Putamen (tissue), 1 donor: Measurements from ENCODE around the gene CDR2L.
"Not testable (repeated sequence)": the region's sequence is repeated elsewhere in the genome, so short reads cannot be mapped to it uniquely, and the experiment has no call there.

Experiments
- DNase-seq: peaks from one replicate; pipeline ENCODE4 v3.0.0-alpha.2; 2016; ENCODE audit warnings: low spot score

The CDR2L gene

GRCh38 chr17:75011401-75012095, 24.1 kb downstream of the CDR2L start:
- DNase-seq, result peak; percentile 71

DNA sequence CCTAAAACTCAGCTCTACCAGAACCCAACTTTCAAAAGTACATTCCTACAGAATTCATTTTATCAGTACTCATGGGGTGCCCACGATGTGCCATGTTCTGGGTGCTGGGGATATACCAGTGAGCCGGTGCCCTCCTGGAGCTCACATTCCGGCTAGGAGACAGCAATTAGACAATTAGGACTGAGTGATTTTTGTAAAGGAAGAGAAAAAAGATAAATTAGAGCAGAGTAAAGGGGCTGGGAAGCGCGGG, 24.6 kb downstream of the CDR2L start:
- DNase-seq, result no peak

DNA sequence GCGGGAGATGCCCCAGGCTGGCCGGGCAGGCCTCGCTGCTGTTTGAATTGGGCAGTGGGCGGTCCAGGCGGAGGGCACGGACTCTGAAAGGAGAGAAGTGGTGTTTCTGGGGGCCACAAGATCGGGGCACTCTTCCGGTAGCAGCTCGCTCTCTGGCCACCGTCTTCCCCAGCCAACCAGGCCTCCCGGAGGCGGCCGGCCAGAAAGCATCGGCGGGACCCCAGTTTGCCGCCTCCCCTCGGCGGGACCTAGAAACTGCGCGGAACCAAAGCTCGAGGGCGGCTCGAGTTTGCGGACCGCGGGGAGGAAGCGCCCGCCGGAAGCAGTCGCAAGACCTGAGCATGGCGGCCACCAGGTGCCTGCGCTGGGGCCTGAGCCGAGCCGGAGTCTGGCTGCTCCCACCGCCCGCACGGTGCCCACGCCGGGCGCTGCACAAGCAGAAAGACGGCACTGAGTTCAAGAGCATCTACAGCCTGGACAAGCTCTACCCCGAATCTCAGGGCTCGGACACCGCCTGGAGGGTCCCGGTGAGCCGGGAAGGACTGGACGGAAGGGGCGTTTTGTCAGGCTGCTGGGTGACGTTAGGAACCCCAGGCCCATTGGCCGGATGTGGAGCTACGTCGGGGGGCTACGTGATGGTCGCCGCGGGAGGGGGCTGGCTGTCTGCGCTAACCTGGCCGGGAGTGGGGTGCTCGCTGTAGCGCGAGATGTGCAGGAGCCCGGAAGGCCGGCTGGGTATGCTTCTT, 25.1 kb downstream of the CDR2L start, which contains the start of gene MRPL58:
Gene MRPL58, plus strand, starts transcription at position 325 of the 746 bp plus-strand sequence. Its CDS starts 17 bp downstream, at position 342.
- DNase-seq, result peak; percentile 87

DNA sequence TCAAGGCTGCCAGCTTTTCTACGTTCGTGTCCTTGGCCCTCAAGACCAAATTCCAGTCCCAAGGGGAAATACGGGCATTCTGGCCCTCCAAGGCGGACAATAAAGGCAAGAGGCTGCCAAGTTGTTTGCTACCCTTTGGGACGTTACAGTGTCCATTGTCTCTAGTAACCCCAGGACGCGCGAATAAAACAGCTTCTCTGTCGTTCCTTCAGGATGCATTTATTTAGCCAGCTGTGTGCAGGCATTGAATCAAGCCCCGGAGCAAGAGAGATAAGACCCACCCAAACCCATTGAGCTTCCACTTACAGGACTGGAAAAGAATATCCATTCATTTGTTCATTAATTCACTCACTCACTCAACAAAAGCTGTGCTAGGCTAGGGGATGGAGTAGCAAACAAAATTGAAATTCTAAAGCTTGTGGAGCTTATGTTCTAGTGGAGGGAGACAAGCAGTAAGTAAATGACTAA, 25.7 kb downstream of the CDR2L start:
- no peak for DNase-seq

DNA sequence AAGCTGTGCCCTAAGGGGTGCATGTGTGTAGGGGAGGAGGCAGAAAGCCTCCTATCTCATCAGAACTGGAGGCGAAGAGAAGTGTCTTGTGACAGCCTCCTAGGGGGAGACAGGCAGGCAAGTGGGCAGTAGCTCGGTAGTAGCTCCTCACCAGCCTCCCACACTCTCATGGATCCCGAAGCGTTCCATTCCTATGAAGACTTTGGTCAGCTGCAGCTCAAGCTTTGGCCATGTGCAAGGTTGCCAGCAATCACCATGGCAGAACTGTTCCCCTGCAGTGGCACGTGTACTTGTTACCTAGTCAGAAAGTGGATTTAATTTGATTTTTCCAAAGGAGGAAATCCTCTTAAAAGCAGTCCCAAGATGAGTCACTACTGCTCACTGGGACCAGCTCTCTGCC, 31.7 kb downstream of the CDR2L start:
- no peak for DNase-seq

GRCh38 chr17:75019710-75020109, 32.3 kb downstream of the CDR2L start:
- peak; percentile 36 for DNase-seq

- DNase-seq, result peak; percentile 79
These were observed 33.1 kb downstream of the CDR2L start for GRCh38 chr17:75020331-75021110.

DNA sequence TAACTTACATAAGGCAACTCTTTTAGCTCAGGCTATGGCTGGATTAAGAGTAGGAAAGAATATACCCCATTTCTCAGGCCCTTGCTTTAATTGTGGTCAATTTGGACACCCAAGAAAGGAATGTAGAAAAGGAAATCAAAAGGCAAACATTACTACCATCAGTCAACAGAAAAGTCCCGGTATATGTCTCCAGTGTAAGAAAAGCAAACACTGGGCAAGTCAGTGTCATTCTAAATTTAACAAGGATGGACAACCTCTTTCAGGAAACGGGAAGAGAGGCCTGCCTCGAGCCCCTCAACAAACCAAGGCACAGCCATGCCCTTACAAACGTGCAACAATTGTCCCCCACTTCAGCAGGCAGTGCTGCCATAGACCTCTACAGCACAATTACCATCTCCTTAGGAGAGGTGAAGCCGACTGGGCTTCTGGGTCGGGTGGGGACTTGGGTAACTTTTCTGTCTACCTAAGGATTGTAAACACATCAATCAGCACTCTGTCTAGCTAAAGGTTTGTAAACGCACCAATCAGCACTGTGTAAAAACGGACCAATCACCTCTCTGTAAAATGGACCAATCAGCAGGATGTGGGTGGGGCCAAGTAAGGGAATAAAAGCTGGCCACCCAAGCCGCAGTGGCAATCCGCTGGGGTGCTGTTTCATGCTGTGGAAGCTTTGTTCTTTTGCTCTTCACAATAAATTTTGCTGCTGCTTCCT, 37.4 kb downstream of the CDR2L start:
- no peak for DNase-seq

DNA sequence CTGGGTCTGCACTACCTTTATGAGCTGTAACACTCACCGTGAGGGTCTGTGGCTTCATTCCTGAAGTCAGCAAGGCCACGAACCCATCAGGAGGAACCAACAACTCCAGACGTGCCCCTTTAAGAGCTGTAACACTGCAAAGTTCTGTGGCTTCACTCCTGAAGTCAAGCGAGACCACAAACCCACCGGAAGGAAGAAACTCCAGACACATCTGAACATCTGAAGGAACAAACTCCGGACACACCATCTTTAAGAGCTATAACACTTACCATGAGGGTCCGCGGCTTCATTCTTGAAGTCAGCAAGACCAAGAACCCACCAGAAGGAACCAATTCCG, 37.9 kb downstream of the CDR2L start:
- DNase-seq, result not testable (repeated sequence)

DNA sequence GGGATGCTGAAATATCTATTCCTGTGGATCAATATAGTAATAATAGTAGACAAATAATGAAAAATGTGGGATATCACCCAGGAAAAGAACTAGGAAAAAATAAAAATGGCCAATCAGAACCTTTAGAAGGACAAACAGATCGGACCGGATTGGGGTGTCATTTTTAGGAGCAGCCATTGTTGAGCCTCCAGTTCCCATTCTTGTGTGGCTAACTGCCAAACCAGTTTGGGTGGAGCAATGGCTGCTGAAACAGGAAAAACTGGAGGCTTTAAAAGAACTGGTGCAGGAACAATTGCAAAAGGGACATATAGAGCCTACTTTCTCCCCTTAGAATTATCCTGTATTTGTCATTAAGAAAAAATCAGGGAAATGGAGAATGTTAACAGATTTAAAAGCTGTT, 39.2 kb downstream of the CDR2L start:
- not testable (repeated sequence) for DNase-seq

DNA sequence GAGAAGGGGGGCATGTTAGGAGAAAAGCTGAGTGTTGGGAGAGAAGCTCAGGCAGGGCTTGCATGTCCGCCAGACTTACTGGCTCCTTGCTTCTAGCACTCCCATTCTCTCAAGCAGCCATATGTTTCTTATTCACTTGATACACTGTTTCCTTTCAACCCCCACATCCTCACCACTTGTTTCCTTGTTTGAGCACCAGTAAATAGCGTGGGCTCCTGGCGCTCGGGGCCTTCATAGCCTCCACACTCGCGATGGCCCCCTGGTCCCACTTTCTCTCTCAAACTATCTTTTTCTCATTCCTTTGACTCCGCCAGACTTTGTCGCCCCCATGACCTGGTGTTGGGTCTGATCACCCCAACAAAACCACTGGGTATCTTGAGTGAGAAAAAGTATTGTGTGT, 42.7 kb downstream of the CDR2L start:
- DNase-seq, result no peak

DNA sequence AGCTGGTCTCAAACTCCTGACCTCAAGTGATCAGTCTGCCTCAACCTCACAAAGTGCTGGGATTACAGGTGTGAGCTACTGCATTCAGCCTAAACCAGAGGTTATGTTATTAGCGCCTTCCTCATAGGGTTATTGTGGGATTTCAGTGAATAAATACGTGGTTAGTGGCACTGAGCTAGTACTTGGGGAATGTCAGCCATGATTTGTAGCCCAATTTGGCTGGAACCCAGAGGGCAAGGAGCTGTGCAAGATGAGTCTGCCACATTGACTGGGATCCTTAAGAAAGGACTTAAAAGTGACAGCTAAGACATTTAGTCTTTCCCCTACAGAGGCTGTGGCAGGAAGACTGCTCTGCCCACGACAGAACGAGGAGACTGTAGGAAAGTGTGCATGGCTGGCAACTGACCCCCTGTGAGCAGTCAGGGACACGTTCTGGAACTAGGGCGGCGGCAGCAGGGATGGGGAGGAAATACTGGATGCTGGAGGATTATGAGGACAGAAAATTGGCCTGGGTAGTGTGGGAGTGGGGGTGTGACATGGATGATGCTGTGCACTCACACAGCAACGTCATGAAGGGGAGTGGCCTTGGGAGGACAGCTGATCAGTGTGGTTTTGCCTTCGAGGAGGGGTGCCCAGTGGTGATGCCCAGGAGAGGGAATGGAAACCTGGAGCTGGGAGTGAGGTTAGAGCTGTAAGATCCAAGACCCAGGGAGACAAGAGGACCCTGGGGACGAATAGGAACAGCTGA, 44.7 kb downstream of the CDR2L start:
- DNase-seq, result peak; percentile 90

DNA sequence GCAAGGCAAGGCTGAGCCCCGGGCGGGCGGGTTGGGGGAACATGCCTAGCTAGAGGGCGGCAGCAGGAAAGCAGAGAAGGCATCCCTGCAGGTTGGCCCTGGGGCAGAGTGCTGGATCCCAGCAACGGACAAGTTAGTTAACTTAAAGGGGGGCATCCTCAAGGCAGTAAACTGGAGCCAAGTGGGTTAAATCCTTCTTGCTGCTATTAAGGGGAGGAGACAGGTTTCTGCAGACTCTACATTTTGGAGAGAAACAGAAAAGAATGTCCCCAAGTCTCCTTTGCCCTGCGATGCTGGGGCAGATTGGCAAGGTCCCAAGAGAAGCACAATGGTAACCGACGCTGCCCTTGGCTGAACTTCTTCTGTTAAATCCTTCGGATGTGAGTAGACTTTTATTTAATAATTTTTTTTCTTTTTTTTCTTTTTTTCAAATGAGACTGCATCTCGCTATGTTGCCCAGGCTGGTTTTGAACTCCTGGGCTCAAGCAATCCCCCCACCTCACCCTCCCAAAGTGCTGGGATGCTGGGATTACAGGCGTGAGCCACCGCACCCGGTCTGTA, 45.4 kb downstream of the CDR2L start:
- DNase-seq, result no peak

GRCh38 chr17:75033346-75034235, 46.2 kb downstream of the CDR2L start:
- DNase-seq, result peak; percentile 92

DNA sequence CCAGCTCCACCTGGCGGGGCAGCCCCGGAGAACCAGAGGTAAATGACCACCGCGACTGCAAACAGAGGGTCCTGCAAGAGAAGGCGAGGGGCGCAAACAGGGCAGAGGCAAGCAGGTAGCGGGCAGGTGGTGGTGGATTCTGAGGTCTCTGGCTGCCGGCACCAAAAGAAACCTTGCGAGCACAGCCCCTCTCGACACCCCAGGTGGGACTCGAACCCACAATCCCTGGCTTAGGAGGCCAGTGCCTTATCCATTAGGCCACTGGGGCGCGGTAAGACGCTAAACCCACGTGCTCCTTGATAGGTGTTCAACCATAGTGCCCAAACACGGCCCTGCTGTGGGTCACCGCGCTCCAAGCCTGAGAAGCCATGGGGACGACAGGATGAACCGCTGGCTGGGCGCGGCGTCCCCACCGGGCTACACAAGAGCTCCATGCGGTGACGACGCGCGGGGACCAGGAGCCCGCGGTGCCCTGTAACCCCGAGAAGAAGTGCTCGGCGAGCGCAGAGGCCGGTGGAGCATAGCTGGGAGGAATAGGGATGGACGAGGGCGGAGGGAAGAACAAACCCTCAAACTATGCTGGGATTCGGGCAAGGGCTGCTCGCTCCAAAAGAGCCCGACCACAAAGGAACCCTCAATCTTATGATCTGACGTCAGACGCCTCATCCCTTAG, 46.9 kb downstream of the CDR2L start:
- peak; percentile 86 for DNase-seq

- DNase-seq, result peak; percentile 50
These were observed 49.3 kb downstream of the CDR2L start for GRCh38 chr17:75036643-75037268.

GRCh38 chr17:75039238-75039637, 51.8 kb downstream of the CDR2L start:
- DNase-seq, result no peak

DNA sequence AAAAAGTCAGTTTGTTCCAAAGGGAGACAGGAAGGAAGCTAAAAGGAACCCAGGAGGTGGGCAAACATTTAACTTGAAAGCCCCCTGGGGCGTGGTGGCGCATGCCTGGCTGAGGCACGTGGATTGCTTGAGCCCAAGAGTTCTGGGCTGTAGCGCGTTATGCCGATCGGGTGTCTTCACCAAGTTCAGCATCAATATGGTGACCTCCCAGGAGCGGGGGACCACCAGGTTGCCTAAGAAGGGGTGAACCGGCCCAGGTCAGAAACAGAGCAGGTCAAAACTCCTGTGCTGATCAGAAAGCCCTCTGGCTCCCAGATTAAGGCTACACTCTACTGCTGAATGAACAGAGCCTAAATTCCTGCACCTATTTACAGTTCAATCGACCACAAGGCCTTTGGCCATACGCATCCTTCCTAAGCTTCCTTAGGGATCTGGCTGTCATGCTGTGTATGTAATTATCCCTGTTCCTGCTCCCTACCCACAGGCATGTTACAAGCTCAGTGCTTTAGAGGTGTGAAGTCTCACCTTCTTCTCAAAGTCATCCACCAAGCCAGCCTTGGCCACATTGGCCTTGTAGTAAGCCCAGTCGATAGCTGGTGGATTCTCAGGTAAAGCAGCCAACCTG, 54.3 kb downstream of the CDR2L start:
- DNase-seq, result no peak

- not testable (repeated sequence) for DNase-seq
These were observed 56.4 kb downstream of the CDR2L start for GRCh38 chr17:75043789-75044188.
